GM18909 (cell line): ENCODE data around the gene TTC36.
"Not testable (repeated sequence)": the region's sequence is repeated elsewhere in the genome, so short reads cannot be mapped to it uniquely, and the experiment has no call there.

Experiments used
- ATAC-seq: cut with Tn5 transposase; IDR thresholded peaks from one replicate; pipeline ENCODE4 v1.9.1; 2021; ENCODE audit warnings: mild to moderate bottlenecking; ENCODE audit not compliant: unreplicated experiment, poor library complexity

TTC36 gene, protein sequence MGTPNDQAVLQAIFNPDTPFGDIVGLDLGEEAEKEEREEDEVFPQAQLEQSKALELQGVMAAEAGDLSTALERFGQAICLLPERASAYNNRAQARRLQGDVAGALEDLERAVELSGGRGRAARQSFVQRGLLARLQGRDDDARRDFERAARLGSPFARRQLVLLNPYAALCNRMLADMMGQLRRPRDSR

DNA sequence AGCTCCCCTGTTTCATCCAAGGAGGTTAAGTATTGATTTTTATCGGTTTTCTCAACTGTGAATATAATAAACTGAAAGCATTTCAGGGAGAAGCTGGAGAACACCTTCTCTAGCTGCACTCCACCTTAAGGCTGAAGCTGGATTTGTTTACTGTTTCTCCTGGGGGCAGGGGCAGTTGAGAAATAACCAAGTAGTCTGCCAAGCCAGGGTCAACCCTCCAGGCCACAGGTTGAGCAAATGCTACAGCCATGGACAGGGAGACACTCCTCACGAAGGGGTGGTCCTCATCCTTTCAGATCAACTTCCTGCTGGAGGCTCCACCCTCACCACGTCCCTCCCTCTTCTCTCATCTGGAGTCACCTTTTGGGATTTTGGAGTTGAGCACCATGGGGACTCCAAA, at the start of gene TTC36:
TTC36 (plus strand) TSS at position 366 of the 400 bp plus-strand sequence; CDS start at position 387, 21 bp downstream.
- no peak for ATAC-seq

DNA sequence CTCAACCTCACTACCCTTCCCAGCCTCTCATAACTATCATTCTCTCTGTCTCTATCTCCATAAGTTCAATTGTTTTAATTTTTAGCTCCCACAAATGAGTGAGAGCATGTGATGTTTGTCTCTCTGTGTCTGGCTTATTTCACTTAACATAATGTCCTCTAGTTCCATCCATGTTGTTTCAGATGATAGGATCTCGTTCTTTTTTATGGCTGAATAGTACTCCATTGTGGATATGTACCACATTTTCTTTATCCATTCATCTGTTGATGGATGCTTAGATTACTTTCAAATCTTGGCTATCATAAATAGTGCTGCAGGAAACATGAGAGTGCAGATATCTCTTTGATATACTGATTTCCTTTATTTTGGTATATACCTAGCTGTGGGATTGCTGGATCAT, 46.0 kb upstream of the TTC36 start:
- not testable (repeated sequence) for ATAC-seq

DNA sequence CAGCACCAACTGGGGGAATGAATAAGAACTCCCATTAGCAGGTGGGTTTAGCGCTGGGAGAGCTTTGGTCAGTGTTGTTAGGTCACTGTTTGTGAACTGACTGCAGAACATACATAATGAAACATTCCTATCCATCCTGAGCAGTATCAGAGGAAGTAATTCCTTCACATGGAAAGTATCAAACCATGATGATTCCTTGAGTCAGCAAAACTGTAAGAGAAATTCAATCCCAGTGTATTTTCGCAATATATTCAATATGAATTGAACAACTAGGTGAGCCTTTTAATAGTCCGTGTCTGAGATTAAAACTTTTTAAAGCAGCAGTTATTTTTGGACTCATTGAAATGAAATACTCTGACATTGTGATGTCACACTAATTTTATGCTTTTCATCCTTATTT, 42.9 kb upstream of the TTC36 start:
- no peak for ATAC-seq

DNA sequence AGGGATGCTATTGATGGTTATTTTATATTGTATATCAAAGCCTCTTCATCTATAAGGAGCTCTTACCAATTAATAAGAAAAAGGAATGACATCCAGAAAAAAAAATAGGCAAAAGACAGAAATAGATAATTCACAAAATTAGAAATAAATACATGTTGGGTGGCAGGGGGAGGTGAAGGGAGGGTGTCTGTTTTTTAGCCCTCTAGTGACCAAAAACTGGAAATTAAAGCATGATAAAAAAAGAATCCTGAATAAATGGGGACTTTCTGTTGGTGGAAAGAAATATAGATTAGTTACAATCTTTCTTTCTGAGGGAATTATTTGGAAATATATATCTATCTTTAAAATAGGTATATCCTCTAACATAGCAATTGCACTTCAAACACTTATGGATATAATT, 42.0 kb upstream of the TTC36 start:
- ATAC-seq = no peak

DNA sequence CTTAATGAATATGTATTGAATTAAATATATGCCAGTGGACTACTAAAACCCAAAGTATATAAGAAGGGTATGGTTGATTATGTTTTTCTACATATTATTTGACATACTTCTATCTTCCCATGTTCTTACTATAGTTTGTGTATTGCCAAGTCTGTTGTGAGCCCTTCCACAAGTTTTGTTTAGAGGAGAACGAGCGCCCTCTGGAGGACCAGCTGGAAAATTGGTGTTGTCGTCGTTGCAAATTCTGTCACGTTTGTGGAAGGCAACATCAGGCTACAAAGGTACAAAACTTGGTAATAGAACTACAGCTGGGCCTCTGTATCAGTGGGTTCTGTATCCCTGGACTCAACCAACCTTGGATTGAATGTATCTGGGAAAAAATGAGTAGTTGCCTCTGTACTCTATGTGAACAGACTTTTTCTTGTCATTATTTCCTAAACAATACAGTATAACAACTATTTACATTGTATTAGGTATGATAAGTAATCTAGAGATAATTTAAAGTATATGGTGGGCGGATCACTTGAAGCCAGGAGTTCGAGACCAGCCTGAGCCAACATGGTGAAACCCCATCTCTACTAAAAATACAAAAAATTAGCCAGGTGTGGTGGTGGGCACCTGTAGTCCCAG, 38.7 kb upstream of the TTC36 start:
- ATAC-seq = no peak

DNA sequence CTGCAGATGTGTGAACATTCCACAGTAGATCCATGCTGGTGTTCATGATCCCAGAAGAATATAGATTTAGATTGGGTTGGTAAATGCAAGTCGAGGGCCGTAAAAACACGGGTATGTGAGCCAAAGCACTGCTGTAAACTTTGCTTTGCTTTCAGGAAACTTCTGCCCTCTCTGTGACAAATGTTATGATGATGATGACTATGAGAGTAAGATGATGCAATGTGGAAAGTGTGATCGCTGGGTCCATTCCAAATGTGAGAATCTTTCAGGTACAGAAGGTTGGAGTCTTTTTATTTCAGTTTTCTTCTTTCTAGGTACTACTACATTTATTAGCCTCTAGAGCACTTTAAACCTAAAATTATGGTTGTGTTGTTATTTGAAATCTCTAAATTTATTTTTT, 36.2 kb upstream of the TTC36 start:
- no peak for ATAC-seq

DNA sequence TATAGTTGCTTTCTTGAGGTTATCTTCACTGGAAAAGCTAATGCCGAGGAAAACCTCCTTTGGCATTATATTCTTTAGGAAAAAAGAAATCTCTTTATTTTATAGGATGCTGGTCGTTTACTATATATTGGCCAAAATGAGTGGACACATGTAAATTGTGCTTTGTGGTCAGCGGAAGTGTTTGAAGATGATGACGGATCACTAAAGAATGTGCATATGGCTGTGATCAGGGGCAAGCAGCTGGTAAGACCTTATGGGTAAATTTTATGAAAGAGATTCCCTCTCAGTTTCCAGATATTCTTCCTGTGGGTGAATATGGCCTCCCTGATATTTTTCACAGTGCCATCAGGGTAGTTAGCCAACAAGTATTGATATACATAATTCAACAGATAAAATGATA, 29.4 kb upstream of the TTC36 start:
- ATAC-seq = no peak

DNA sequence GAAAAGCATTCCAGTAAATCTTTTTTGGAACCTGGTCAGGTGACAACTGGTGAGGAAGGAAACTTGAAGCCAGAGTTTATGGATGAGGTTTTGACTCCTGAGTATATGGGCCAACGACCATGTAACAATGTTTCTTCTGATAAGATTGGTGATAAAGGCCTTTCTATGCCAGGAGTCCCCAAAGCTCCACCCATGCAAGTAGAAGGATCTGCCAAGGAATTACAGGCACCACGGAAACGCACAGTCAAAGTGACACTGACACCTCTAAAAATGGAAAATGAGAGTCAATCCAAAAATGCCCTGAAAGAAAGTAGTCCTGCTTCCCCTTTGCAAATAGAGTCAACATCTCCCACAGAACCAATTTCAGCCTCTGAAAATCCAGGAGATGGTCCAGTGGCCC, 24.1 kb upstream of the TTC36 start:
- no peak for ATAC-seq

DNA sequence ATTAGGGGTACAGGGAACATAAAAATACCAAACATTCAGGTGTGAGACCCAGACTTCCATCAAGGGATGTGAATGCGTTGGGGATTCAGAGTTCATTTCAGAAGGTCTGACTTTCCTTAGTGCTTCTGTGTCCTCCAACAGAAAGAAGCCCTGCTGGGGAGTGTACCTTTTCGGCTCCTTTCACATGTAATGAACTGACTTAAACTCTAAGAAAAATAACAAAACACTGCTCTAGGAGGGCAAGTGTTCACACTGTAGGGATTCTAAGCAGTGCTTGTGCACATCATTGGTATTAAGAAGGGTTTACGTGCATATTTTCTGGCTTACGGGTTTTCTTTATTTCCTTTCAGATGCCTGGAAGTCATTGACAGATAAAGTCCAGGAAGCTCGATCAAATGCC, 15.7 kb upstream of the TTC36 start:
- ATAC-seq = no peak

DNA sequence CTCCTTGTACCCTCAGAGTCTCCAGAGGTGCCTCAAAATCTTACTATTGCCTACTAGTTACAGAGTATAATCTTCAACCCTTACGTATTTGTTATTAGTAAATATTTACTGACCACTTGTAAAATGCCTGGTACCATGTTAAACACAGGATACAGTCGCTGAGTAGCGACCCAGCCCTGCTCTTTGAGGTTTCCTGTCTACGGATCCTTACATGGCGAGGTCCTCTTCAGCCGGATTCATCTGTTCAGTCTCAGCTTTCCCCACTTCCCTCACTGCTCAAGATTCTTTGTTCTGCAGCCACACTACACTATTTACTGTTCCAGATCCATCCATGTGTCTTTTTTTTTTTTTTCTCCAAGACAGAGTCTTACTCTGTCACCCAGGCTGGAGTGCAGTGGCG, 13.2 kb upstream of the TTC36 start:
- ATAC-seq = no peak

DNA sequence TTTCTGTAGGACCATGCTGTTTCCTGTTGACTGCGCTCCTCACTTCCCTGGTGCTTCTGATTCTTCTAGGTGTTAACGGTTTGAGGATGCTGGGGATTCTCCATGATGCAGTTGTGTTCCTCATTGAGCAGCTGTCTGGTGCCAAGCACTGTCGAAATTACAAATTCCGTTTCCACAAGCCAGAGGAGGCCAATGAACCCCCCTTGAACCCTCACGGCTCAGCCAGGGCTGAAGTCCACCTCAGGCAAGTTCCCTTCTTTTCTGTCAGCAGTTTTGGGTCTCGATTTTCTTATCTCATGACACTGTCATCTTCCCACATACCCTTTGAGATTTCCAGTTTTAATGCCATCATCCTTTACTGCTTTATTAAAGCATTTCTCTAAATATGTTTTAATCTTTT, 7.7 kb upstream of the TTC36 start:
- no peak for ATAC-seq

DNA sequence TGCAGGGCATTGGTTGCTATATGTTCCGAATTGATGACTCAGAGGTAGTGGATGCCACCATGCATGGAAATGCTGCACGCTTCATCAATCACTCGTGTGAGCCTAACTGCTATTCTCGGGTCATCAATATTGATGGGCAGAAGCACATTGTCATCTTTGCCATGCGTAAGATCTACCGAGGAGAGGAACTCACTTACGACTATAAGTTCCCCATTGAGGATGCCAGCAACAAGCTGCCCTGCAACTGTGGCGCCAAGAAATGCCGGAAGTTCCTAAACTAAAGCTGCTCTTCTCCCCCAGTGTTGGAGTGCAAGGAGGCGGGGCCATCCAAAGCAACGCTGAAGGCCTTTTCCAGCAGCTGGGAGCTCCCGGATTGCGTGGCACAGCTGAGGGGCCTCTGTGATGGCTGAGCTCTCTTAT, 5.4 kb upstream of the TTC36 start:
- no peak for ATAC-seq

DNA sequence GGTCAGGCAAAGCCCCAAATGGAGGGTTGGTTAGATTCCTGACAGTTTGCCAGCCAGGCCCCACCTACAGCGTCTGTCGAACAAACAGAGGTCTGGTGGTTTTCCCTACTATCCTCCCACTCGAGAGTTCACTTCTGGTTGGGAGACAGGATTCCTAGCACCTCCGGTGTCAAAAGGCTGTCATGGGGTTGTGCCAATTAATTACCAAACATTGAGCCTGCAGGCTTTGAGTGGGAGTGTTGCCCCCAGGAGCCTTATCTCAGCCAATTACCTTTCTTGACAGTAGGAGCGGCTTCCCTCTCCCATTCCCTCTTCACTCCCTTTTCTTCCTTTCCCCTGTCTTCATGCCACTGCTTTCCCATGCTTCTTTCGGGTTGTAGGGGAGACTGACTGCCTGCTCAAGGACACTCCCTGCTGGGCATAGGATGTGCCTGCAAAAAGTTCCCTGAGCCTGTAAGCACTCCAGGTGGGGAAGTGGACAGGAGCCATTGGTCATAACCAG, 4.7 kb upstream of the TTC36 start:
- ATAC-seq = no peak

DNA sequence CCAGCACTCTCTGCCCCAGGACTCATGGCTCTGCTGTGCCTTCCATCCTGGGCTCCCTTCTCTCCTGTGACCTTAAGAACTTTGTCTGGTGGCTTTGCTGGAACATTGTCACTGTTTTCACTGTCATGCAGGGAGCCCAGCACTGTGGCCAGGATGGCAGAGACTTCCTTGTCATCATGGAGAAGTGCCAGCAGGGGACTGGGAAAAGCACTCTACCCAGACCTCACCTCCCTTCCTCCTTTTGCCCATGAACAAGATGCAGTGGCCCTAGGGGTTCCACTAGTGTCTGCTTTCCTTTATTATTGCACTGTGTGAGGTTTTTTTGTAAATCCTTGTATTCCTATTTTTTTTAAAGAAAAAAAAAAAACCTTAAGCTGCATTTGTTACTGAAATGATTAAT, 2.9 kb upstream of the TTC36 start:
- no peak for ATAC-seq

DNA sequence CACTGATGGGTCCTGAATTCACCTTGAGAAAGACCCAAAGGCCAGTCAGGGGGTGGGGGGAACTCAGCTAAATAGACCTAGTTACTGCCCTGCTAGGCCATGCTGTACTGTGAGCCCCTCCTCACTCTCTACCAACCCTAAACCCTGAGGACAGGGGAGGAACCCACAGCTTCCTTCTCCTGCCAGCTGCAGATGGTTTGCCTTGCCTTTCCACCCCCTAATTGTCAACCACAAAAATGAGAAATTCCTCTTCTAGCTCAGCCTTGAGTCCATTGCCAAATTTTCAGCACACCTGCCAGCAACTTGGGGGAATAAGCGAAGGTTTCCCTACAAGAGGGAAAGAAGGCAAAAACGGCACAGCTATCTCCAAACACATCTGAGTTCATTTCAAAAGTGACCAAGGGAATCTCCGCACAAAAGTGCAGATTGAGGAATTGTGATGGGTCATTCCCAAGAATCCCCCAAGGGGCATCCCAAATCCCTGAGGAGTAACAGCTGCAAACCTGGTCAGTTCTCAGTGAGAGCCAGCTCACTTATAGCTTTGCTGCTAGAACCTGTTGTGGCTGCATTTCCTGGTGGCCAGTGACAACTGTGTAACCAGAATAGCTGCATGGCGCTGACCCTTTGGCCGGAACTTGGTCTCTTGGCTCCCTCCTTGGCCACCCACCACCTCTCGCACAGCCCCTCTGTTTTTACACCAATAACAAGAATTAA, 2.4 kb upstream of the TTC36 start:
- no peak for ATAC-seq

DNA sequence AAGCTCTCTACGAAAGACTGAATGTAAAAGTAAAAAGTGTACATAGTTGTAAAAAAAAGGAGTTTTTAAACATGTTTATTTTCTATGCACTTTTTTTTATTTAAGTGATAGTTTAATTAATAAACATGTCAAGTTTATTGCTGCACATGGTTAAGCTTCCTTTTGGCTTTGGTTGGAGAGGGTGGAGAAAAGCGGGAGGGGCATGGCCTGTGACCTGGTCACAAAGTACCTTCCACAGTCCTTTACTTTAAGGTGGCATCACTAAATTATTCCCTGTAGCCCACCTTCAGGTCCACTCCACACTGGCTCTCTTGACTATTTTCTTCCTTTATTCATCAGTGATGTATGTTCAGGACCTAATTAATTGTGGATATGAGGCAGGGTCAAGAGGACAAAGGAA, 586 bp upstream of the TTC36 start:
- no peak for ATAC-seq

DNA sequence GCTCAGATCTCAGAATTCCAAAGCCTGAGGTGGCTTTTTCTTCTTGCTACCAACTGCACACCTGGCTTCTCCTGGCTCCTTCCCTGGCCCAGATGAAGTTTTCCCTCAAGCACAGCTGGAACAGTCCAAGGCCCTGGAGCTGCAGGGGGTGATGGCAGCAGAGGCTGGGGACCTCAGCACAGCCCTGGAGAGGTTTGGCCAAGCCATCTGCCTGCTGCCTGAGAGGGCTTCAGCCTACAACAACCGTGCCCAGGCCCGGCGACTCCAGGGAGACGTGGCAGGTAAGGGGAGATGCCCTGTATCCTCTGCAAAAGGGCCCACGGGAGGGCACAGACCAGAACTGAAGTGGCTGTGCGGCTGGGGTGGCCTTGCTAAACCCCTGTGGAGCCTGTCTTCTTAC, 1.2 kb downstream of the TTC36 start:
- ATAC-seq = no peak

DNA sequence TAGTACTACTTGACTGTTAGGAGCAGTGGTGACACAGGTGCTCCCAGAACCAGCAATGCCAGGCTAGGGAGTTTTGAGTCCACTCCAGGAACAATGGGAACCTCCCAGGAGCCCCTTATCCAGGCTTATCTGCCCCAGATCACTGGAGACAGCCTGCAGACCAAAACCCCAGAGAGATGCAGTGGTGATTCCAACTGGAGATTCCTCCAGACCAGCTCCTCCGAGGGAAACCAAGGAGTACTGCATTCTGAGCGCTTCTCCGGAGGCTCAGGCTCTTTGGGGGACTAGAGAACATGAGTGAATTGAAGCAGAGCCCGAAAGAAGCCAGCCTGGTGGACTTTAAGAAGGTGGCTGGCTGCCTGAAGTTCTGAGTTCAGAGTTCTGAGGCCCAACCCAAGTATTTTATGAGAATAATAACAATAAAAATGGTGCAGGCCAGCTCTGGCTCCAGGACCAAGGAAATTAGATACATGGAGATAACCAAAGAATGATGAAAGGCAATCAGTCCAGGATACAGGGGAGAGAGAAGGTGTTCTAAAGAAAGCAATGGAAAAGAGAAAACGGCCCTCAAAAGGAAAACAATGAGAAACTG, 2.4 kb downstream of the TTC36 start:
- no peak for ATAC-seq

DNA sequence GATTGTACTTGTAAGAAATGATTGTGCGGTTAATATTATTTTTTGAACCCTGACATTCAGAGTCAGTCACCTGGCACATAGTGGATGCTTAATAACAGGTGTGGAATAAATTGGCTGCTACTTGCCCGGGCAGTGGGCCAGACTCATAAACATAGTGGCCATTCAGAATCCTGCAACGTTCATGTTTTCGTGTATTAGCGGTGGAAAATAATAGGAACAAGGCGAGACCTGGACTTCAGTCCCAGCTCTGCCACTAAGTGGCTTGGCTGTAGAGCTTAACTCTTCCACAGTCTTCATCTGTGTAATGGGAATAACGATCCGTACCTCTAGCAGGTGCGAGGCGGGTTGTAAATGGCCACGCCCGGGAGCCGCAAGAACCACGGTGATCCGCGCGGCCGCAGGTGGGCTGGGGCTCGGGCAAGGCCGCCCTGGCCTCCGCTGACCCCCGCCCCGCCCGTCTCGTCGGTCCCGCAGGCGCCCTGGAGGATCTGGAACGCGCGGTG, 3.0 kb downstream of the TTC36 start:
- peak; percentile 11 for ATAC-seq

DNA sequence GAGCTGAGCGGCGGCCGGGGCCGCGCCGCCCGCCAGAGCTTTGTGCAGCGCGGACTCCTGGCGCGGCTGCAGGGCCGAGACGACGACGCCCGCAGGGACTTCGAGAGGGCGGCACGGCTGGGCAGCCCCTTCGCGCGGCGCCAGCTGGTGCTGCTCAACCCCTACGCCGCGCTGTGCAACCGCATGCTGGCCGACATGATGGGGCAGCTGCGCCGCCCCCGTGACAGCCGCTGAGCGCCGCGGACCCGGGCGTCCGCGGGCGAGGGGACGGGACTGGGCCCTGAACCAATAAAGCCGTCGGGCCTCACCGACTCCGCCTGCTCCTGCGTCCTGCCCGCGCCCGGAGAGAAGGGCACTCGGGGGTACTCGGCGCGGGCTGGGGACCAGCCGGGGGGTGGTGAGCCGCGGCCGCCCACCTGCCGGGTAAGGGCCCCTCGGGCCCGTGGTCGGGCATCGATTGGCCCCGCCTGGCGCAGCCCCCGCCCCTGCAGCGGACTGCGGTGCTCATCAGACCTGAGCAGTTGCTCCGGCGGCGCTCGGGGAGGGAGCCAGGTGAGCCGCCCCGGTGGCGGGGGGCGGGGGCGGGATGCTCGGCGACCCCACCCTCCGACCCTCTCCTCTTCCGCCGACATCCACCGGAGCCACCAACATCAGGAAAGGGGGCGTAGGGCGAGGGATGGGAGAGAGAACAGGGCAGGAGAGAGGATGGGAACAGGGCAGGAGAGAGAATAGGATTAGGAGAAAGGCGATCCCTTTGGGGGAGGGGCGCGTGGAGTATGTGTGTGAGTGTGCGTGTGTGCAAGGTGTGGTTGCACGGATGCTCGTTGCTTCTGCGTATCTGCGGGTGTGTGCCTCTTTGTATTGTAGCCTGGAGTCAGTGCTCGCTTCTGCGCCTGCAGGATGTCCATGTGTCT, 3.7 kb downstream of the TTC36 start, which contains the start of gene TMEM25:
TMEM25 (plus strand) TSS at position 510 of the 914 bp plus-strand sequence. CDS start 610 bp downstream, outside the sequence.
- ATAC-seq = peak; percentile 58
